GM23338 (cell line): Measurements from ENCODE around the gene ZAP70.

Experiments
- CREB1 ChIP-seq: fragments of 250-450 bp; sonication (Bioruptor Pico); IDR thresholded peaks from 2 replicates; pipeline ENCODE4 v1.5.0; 2020; ENCODE audit warnings: low read depth, mild to moderate bottlenecking, moderate library complexity
- EZH2 ChIP-seq: fragments of 200-600 bp; sonication (generic); IDR thresholded peaks from one replicate; pipeline ENCODE4 v1.8.0; 2017; ENCODE audit warnings: antibody characterized with exemption, mild to moderate bottlenecking, low read depth; ENCODE audit not compliant: unreplicated experiment
- EZH2phosphoT487 ChIP-seq: fragments of 200-600 bp; sonication (generic); IDR thresholded peaks from one replicate; pipeline ENCODE4 v1.8.1; 2018; ENCODE audit warnings: antibody characterized with exemption; ENCODE audit not compliant: unreplicated experiment
- POLR2AphosphoS5 ChIP-seq: IDR thresholded peaks from 2 replicates; pipeline ENCODE4 v1.6.1; 2016; ENCODE audit warnings: antibody characterized with exemption, low read depth
- TF ChIP-seq, protein P1 (sequence below): IDR thresholded peaks from 2 replicates; pipeline ENCODE4 v1.6.1; 2016; ENCODE audit warnings: antibody characterized with exemption
- TF ChIP-seq, protein P2 (sequence below), 2 experiments: fragments of 200-600 bp in 1 of 2; sonication (generic) in 1 of 2; conservative IDR thresholded peaks; 2 replicates each; pipeline versions ENCODE4 v1.5.1 to v1.6.1; 2016 to 2017; ENCODE audit warnings: antibody characterized with exemption in 2 of 2, low read depth in 2 of 2, mild to moderate bottlenecking in 2 of 2, moderate library complexity in 1 of 2
- TF ChIP-seq, protein P3 (sequence below): IDR thresholded peaks from one replicate; pipeline ENCODE4 v1.6.1; 2018; ENCODE audit warnings: antibody characterized with exemption; ENCODE audit not compliant: unreplicated experiment

- TF ChIP-seq, protein P1, sequence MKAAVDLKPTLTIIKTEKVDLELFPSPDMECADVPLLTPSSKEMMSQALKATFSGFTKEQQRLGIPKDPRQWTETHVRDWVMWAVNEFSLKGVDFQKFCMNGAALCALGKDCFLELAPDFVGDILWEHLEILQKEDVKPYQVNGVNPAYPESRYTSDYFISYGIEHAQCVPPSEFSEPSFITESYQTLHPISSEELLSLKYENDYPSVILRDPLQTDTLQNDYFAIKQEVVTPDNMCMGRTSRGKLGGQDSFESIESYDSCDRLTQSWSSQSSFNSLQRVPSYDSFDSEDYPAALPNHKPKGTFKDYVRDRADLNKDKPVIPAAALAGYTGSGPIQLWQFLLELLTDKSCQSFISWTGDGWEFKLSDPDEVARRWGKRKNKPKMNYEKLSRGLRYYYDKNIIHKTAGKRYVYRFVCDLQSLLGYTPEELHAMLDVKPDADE = no peak
- TF ChIP-seq, protein P2, sequence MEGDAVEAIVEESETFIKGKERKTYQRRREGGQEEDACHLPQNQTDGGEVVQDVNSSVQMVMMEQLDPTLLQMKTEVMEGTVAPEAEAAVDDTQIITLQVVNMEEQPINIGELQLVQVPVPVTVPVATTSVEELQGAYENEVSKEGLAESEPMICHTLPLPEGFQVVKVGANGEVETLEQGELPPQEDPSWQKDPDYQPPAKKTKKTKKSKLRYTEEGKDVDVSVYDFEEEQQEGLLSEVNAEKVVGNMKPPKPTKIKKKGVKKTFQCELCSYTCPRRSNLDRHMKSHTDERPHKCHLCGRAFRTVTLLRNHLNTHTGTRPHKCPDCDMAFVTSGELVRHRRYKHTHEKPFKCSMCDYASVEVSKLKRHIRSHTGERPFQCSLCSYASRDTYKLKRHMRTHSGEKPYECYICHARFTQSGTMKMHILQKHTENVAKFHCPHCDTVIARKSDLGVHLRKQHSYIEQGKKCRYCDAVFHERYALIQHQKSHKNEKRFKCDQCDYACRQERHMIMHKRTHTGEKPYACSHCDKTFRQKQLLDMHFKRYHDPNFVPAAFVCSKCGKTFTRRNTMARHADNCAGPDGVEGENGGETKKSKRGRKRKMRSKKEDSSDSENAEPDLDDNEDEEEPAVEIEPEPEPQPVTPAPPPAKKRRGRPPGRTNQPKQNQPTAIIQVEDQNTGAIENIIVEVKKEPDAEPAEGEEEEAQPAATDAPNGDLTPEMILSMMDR (conservative IDR thresholded peaks at IDR 0.05; ENCODE audit: low read depth in 2 of 2) = no peak
- TF ChIP-seq CREB1 (CRISPR knock-in tag) = no peak
- no peak for TF ChIP-seq POLR2AphosphoS5
- TF ChIP-seq, protein P3, sequence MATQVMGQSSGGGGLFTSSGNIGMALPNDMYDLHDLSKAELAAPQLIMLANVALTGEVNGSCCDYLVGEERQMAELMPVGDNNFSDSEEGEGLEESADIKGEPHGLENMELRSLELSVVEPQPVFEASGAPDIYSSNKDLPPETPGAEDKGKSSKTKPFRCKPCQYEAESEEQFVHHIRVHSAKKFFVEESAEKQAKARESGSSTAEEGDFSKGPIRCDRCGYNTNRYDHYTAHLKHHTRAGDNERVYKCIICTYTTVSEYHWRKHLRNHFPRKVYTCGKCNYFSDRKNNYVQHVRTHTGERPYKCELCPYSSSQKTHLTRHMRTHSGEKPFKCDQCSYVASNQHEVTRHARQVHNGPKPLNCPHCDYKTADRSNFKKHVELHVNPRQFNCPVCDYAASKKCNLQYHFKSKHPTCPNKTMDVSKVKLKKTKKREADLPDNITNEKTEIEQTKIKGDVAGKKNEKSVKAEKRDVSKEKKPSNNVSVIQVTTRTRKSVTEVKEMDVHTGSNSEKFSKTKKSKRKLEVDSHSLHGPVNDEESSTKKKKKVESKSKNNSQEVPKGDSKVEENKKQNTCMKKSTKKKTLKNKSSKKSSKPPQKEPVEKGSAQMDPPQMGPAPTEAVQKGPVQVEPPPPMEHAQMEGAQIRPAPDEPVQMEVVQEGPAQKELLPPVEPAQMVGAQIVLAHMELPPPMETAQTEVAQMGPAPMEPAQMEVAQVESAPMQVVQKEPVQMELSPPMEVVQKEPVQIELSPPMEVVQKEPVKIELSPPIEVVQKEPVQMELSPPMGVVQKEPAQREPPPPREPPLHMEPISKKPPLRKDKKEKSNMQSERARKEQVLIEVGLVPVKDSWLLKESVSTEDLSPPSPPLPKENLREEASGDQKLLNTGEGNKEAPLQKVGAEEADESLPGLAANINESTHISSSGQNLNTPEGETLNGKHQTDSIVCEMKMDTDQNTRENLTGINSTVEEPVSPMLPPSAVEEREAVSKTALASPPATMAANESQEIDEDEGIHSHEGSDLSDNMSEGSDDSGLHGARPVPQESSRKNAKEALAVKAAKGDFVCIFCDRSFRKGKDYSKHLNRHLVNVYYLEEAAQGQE = no peak
- TF ChIP-seq EZH2 = no peak
- no peak for TF ChIP-seq EZH2phosphoT487
Observed at GRCh38 chr2:97663626-97663961, 49.8 kb upstream of the ZAP70 start.
